ENCODE data around the gene C10orf95.

Gene C10orf95

GRCh38 chr10:102400076-102400475 is 51.3 kb downstream of the C10orf95 start:
- no peak for DNase-seq

All from activated CD4-positive, alpha-beta T cell treated with anti-CD3 and anti-CD28 coated beads for 4 hours (primary cell).